Loucy (cell line): Measurements from ENCODE around the gene PRDM12.

Experiments used
- H2AFZ ChIP-seq: fragments of 200-600 bp; sonication (generic); 2 replicates; pipeline ENCODE4 v1.6.0; 2016; ENCODE audit warnings: antibody characterized with exemption, mild to moderate bottlenecking, low read length, moderate library complexity
- H3F3A ChIP-seq: fragments of 200-600 bp; 2 replicates; pipeline ENCODE4 v1.6.0; 2016; ENCODE audit warnings: antibody characterized with exemption, low read depth, mild to moderate bottlenecking
- H3K27me3 ChIP-seq: fragments of 200-600 bp; sonication (generic); 2 replicates; pipeline ENCODE4 v1.6.1; 2014; ENCODE audit warnings: low read length, mild to moderate bottlenecking; ENCODE audit not compliant: insufficient read depth, poor library complexity, severe bottlenecking
- H3K36me3 ChIP-seq: fragments of 200-600 bp; sonication (generic); 2 replicates; pipeline ENCODE4 v1.6.1; 2016; ENCODE audit warnings: low read length; ENCODE audit not compliant: insufficient read depth
- H3K4me1 ChIP-seq: fragments of 200-600 bp; sonication (generic); 2 replicates; pipeline ENCODE4 v1.5.1; 2014; ENCODE audit warnings: low read length, mild to moderate bottlenecking; ENCODE audit not compliant: insufficient read depth, poor library complexity, severe bottlenecking
- H3K4me2 ChIP-seq: fragments of 200-600 bp; sonication (generic); 2 replicates; pipeline ENCODE4 v1.6.0; 2014; ENCODE audit warnings: antibody characterized with exemption, low read length, low read depth, mild to moderate bottlenecking; ENCODE audit not compliant: poor library complexity, severe bottlenecking
- H3K4me3 ChIP-seq: fragments of 200-600 bp; sonication (generic); 2 replicates; pipeline ENCODE4 v1.5.1; 2014; ENCODE audit warnings: low read length, mild to moderate bottlenecking, mixed read lengths; ENCODE audit not compliant: poor library complexity, severe bottlenecking
- H3K79me2 ChIP-seq: fragments of 200-600 bp; sonication (generic); 2 replicates; pipeline ENCODE4 v1.6.1; 2014; ENCODE audit warnings: low read length; ENCODE audit not compliant: insufficient read depth
- H3K9ac ChIP-seq: fragments of 200-600 bp; sonication (generic); 2 replicates; pipeline ENCODE4 v1.6.0; 2014; ENCODE audit warnings: mild to moderate bottlenecking, low read depth, low read length, moderate library complexity; ENCODE audit not compliant: poor library complexity, severe bottlenecking
- H3K9me2 ChIP-seq: fragments of 200-600 bp; sonication (generic); replicated peaks from 2 replicates; pipeline ENCODE4 v1.6.1; 2016; ENCODE audit warnings: low read depth, low read length, mixed read lengths
- H3K9me3 ChIP-seq: fragments of 200-600 bp; sonication (generic); 2 replicates; pipeline ENCODE4 v1.6.1; 2014; ENCODE audit warnings: mild to moderate bottlenecking, antibody characterized with exemption, low read length, low read depth; ENCODE audit not compliant: insufficient read depth
- H4K20me1 ChIP-seq: fragments of 200-600 bp; sonication (generic); 2 replicates; pipeline ENCODE4 v1.6.0; 2014; ENCODE audit warnings: antibody characterized with exemption, low read length, mild to moderate bottlenecking; ENCODE audit not compliant: insufficient read depth, poor library complexity, severe bottlenecking
- CTCF ChIP-seq: fragments of 200-600 bp; sonication (generic); conservative IDR thresholded peaks from 2 replicates; pipeline ENCODE4 v1.5.1; 2014; ENCODE audit warnings: mild to moderate bottlenecking, antibody characterized with exemption, low read length
- EZH2phosphoT487 ChIP-seq: fragments of 200-600 bp; IDR thresholded peaks from 2 replicates; pipeline ENCODE4 v1.6.1; 2018; ENCODE audit warnings: antibody characterized with exemption, mild to moderate bottlenecking, moderate library complexity, borderline replicate concordance

The PRDM12 gene

DNA sequence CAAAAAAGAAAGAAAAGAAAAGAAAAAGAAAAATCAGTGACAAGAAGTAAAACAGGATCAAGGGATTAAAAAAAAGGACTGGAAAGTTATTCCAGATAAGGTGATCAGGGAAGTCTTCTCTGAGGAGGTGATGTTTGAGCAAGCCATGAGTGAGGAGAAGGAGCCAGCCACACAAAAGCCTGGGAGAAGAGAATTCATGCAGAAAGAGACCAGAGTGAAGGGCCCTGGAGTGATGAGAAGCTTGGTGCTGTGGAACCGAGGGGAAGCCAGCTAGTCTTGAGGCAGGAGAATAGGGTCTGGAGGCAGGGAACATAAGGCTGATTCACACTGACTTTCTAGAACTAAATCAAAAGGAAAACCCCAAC lies 25.2 kb downstream of the PRDM12 start:
- Histone ChIP-seq H3K27me3 (no peaks in the 10 kb centered on the region), H3K4me1 (peaks cover 5% of the 10 kb centered on the region), H3F3A (no peaks in the 10 kb centered on the region), H4K20me1 (no peaks in the 10 kb centered on the region), H3K36me3 (no peaks in the 10 kb centered on the region), H3K9me3 (no peaks in the 10 kb centered on the region), H3K79me2 (peaks cover 10% of the 10 kb centered on the region), H3K9ac (no peak overlapping the region), H3K9me2 (no peaks in the 10 kb centered on the region), H3K4me3 (no peak overlapping the region), H2AFZ (peak overlapping the region; percentile 43; the same call in 1 of the 2 replicates), H3K4me2 (no peak overlapping the region)
- TF ChIP-seq CTCF, result no peak
- TF ChIP-seq EZH2phosphoT487, result no peak

DNA sequence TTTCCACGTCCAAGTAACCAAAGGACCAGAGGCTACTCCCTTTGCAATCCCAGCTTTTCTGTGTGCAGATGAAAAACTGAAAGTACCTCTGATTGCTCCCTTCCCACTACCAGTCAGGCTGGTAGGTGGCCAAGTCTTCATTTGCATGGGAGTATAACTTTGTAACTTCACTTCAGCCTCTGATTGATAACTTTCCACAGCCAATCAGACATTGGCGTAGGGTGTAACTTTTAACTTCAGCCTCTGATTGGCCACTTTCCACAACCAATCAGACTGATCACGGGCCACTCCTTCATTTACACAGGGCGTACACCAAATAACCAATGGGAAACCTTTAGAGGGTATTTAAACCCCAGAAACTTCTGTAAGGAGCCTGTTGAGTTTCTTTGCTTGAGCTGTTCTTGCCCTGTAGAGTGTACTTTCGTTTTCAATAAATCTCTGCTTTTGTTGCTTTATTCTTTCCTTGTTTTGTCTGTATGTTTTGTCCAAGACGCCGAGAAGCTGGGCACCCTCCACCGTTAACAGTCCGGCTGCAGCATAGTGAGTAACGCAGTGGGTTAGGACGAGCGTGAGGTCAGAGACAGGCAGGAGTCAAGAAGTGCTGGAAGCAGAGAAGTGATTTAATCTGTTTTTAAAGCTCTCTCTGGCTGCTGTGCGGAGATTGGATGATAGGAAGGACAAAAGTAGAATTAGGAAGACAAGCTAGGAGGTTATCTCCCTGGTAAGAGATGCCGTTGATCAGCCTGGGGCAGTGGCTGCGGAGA lies 25.7 kb downstream of the PRDM12 start:
- Histone ChIP-seq H3K9ac (no peak overlapping the region), H3F3A (no peaks in the 10 kb centered on the region), H3K4me2 (no peak overlapping the region), H3K9me3 (no peaks in the 10 kb centered on the region), H3K27me3 (no peaks in the 10 kb centered on the region), H3K79me2 (peaks cover 15% of the 10 kb centered on the region), H3K4me3 (no peak overlapping the region), H3K9me2 (no peaks in the 10 kb centered on the region), H3K4me1 (peaks cover 8% of the 10 kb centered on the region), H2AFZ (peak overlapping the region; percentile 43; the same call in 1 of the 2 replicates), H3K36me3 (no peaks in the 10 kb centered on the region), H4K20me1 (no peaks in the 10 kb centered on the region)
- no peak for TF ChIP-seq EZH2phosphoT487
- no peak for TF ChIP-seq CTCF

GRCh38 chr9:130692321-130692720 lies 27.9 kb downstream of the PRDM12 start:
- Histone ChIP-seq H3K36me3 (peaks cover 8% of the 10 kb centered on the region; the same call in 1 of the 2 replicates), H3K4me1 (peaks cover 10% of the 10 kb centered on the region), H3K4me2 (no peak overlapping the region), H3K9me3 (no peaks in the 10 kb centered on the region), H3K9me2 (no peaks in the 10 kb centered on the region), H3K27me3 (no peaks in the 10 kb centered on the region), H2AFZ (no peak overlapping the region), H4K20me1 (peaks cover 7% of the 10 kb centered on the region), H3F3A (no peaks in the 10 kb centered on the region), H3K4me3 (no peak overlapping the region), H3K79me2 (peaks cover 37% of the 10 kb centered on the region), H3K9ac (no peak overlapping the region)
- TF ChIP-seq CTCF (no peak), EZH2phosphoT487 (no peak)
